A549 treated with AZD2906 at 1 μM for 4 hours (cell line): ENCODE measurements around the gene BORCS5. TPM values are rescaled to one million over a fixed set of nuclear protein-coding genes. Genes with fewer than 3 reads are reported as not detected.

ENCODE experiments used
- total RNA-seq: library from RNA; stranded (reverse); fragments of 200-300 nt; extraction: Qiagen RNA extraction; gene quantifications from 5 replicates; pipeline ENCODE4 v1.2.3, GENCODE V29; 2022

BORCS5 gene
- 8.1 to 11.1 TPM (median 9.5 TPM) in 5 replicates for total RNA-seq

GRCh38 chr12:12356896-12357718 is at the start of gene BORCS5:
TSS of gene BORCS5 (plus strand) at chr12:12357078. CDS start at chr12:12357452, 374 bp downstream.

DNA sequence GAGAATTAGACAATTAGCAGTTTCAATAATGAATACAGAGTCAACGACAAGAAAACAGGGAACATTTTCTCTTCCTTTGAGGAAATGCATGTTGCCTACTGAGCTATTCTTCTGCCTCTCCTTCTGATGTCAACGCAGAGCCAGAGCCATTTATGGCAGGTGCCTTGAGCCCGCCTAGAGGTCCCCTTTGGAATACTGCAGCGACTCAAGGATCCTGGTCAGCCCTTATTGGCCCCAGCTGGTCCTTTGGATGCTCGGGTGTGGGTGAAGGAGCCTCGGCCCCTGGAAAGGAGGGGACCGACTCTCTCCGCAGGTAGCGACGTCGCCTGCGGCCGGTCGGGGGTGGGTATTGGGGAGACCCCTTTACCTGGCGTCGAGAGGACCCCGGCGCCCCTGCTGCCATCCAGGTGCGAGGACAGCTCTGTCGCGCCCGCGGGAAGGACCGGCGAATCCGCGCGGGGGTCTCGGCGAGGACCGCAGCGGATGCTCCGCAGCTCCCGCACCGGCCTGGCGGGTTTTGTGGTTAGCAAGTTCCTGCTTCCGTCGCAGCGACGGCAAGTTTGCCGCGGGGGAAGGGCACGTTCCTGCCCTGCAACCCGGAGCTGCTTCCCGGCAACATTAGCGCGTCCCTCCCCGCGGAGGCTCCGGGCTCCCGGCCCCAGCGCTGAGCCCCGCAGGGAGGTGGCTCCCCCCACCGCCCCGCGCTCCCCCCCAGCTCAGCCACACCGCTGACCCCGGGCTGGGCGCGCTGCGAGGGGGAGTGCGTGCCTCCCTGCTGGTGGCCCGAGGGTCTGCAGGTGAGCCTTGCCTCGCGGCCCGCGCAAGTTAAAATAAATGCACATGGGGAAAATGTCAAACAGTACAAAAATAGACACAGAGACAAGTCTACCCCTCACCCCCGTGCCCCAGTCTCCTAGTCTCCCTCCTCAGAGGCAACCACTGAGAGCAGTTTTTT is 6.9 kb upstream of the BORCS5 start, which contains the start of gene MANSC1:
Gene MANSC1 (minus strand): TSS at position 532 of the 955 bp plus-strand sequence. CDS start 6,928 bp downstream, outside the sequence.

Other genes with a start within 250 kb of the BORCS5 start
- gene LRP6, start 90.0 kb upstream of the BORCS5 start, total RNA-seq: 10.9 to 15.8 TPM (median 15.0 TPM) in 5 replicates
- 3.2 to 3.9 TPM (median 3.6 TPM) in 5 replicates for gene MANSC1, start 6.8 kb upstream of the BORCS5 start, total RNA-seq
- 6.7 to 8.3 TPM (median 7.5 TPM) in 5 replicates for gene DUSP16, start 205.8 kb downstream of the BORCS5 start, total RNA-seq